BLaER1 treated with 17β-estradiol and CSF1 and Interleukin-3, amounts not matched to agents 10 nM and 100 nM (cell line): ENCODE data around the gene KCNK6.
A peak's percentile ranks its signal among the peaks of the same experiment; 100 is the strongest.
"Not testable (repeated sequence)": the region's sequence is repeated elsewhere in the genome, so short reads cannot be mapped to it uniquely, and the experiment has no call there.

ENCODE experiments used
- H3K27ac ChIP-seq, 11 experiments: shearing (Covaris generic); formaldehyde crosslinking; 2 replicates each; pipeline ENCODE4 v1.8.1; 2022
- H3K27me3 ChIP-seq, 11 experiments: shearing (Covaris generic); formaldehyde crosslinking; 2 replicates each; pipeline ENCODE4 v1.8.1; 2022
- H3K36me3 ChIP-seq, 11 experiments: shearing (Covaris generic); formaldehyde crosslinking; 2 replicates each; pipeline ENCODE4 v1.8.1; 2022
- H3K4me1 ChIP-seq, 10 experiments: shearing (Covaris generic); formaldehyde crosslinking; 2 replicates each; pipeline ENCODE4 v1.8.1; 2022
- H3K4me2 ChIP-seq, 11 experiments: shearing (Covaris generic); formaldehyde crosslinking; 2 replicates each; pipeline ENCODE4 v1.8.1; 2022
- H3K4me3 ChIP-seq, 10 experiments: shearing (Covaris generic); formaldehyde crosslinking; 2 replicates each; pipeline ENCODE4 v1.8.1; 2022
- H3K9ac ChIP-seq, 11 experiments: shearing (Covaris generic); formaldehyde crosslinking; 2 replicates each; pipeline ENCODE4 v1.8.1; 2022
- H3K9me3 ChIP-seq, 11 experiments: shearing (Covaris generic); formaldehyde crosslinking; replicated peaks in 1 of 11; 2 replicates each; pipeline ENCODE4 v1.8.1; 2022
- H4K20me1 ChIP-seq, 11 experiments: shearing (Covaris generic); formaldehyde crosslinking; 2 replicates each; pipeline ENCODE4 v1.8.1; 2022
- Cebpa-rat ChIP-seq, 11 experiments: shearing (Covaris generic); IDR thresholded peaks; 2 replicates each; pipeline ENCODE4 v1.8.1; 2022

Gene KCNK6

DNA sequence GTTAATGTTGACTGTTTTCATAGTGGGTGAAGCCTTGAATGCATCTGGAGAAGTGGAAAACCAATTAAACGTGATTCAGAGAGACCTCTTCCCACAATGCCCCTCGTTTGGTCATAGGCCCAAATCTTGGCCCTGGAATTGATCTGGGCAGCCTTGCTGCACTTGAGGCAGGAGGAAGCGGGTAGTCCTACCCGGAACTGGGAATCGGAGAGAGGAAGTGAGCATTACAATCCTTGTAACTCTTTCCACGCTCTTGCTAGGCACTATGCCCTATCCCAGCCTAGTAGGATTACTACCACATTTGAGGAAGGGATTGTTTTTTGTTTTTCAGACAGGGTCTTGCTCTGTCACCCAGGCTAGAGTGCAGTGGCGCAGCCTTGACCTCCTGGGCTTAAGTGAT is 3.6 kb downstream of the KCNK6 start:
- Histone ChIP-seq H3K36me3 (peaks cover 41 to 56% (median 50%) of the 10 kb centered on the region in 11 experiments), H3K4me2 (peak overlapping the region in 3 of 11 experiments; percentile 1 to 93 (median 21); a peak in 5 of 22 replicates), H4K20me1 (peaks cover 0 to 58% (median 8%) of the 10 kb centered on the region in 11 experiments; a peak in 10 of 22 replicates), H3K4me1 (peaks cover 33 to 48% (median 37%) of the 10 kb centered on the region in 10 experiments), H3K9ac (peak overlapping the region in 2 of 11 experiments; percentile 4 to 14; a peak in 1 of 22 replicates), H3K27me3 (no peaks in the 10 kb centered on the region), H3K4me3 (no peak overlapping the region), H3K9me3 (no peaks in the 10 kb centered on the region), H3K27ac (no peak overlapping the region)
- no peak for TF ChIP-seq Cebpa-rat (IDR thresholded peaks at IDR 0.05)

- peaks cover 21 to 36% (median 25%) of the 10 kb centered on the region in 10 experiments for H3K4me1 ChIP-seq
- H3K9ac ChIP-seq = no peak overlapping the region
- peaks cover 51 to 67% (median 61%) of the 10 kb centered on the region in 11 experiments for H3K36me3 ChIP-seq
- peaks cover 0 to 58% (median 8%) of the 10 kb centered on the region in 11 experiments; a peak in 10 of 22 replicates for H4K20me1 ChIP-seq
- H3K4me3 ChIP-seq = no peak overlapping the region
- H3K9me3 ChIP-seq = no peaks in the 10 kb centered on the region
- TF ChIP-seq Cebpa-rat (IDR thresholded peaks at IDR 0.05) = no peak
- H3K27ac ChIP-seq = no peak overlapping the region
- H3K4me2 ChIP-seq = no peak overlapping the region
- H3K27me3 ChIP-seq = no peaks in the 10 kb centered on the region
Measured at GRCh38 chr19:38324431-38324830, 4.8 kb downstream of the KCNK6 start.

GRCh38 chr19:38326591-38326990 is 6.9 kb downstream of the KCNK6 start:
- H3K36me3 ChIP-seq = peaks cover 65 to 89% (median 77%) of the 10 kb centered on the region in 11 experiments
- H3K27ac ChIP-seq = no peak overlapping the region
- H3K27me3 ChIP-seq = no peaks in the 10 kb centered on the region
- no peak overlapping the region for H3K4me2 ChIP-seq
- 0 out of 22 replicates have a peak overlapping the region, but pooled peaks of 1 of the 11 experiments have one; percentile 5 for H3K9ac ChIP-seq
- H3K4me1 ChIP-seq = peaks cover 4 to 24% (median 8%) of the 10 kb centered on the region in 10 experiments; a peak in 19 of 20 replicates
- no peak for TF ChIP-seq Cebpa-rat (IDR thresholded peaks at IDR 0.05)
- no peaks in the 10 kb centered on the region for H3K9me3 ChIP-seq
- no peak overlapping the region for H3K4me3 ChIP-seq
- H4K20me1 ChIP-seq = peaks cover 0 to 58% (median 8%) of the 10 kb centered on the region in 11 experiments; a peak in 10 of 22 replicates

DNA sequence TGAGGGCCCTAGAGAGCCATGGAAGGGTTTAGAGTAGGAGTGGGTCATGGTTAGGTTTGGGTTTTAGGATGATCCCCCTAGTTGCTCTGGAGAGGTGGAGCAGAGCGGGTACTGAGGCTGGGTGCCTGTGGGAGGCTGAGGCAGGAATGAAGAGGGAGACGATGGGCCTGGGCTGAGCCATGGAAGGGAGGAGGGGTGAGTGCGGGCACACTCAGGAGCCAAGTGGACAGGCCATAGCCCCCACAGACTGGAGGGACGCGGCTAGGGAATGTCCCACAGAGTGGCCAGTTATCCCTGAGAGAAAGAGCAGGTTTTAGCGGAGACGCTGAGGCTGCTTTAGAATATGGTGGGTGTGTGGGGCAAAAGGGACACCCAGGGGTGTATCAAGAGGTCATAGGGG is 10.0 kb downstream of the KCNK6 start:
- Histone ChIP-seq H4K20me1 (peaks cover 0 to 33% (median 0%) of the 10 kb centered on the region in 11 experiments; a peak in 4 of 22 replicates), H3K4me1 (no peaks in the 10 kb centered on the region), H3K4me3 (no peak overlapping the region), H3K9me3 (no peaks in the 10 kb centered on the region), H3K9ac (no peak overlapping the region), H3K36me3 (peaks cover 55 to 72% (median 66%) of the 10 kb centered on the region in 11 experiments), H3K27ac (no peak overlapping the region), H3K4me2 (no peak overlapping the region), H3K27me3 (no peaks in the 10 kb centered on the region)
- no peak for TF ChIP-seq Cebpa-rat (IDR thresholded peaks at IDR 0.05)

GRCh38 chr19:38331728-38332127 is 12.1 kb downstream of the KCNK6 start:
- H3K9me3 ChIP-seq = no peaks in the 10 kb centered on the region
- peaks cover 0 to 19% (median 0%) of the 10 kb centered on the region in 11 experiments; a peak in 2 of 22 replicates for H4K20me1 ChIP-seq
- no peak overlapping the region for H3K9ac ChIP-seq
- H3K4me2 ChIP-seq = no peak overlapping the region
- no peaks in the 10 kb centered on the region for H3K27me3 ChIP-seq
- peaks cover 35 to 52% (median 45%) of the 10 kb centered on the region in 11 experiments for H3K36me3 ChIP-seq
- TF ChIP-seq Cebpa-rat (IDR thresholded peaks at IDR 0.05) = no peak
- H3K4me1 ChIP-seq = peaks cover 0 to 7% (median 4%) of the 10 kb centered on the region in 10 experiments; a peak in 6 of 20 replicates
- no peak overlapping the region for H3K4me3 ChIP-seq
- H3K27ac ChIP-seq = no peak overlapping the region

DNA sequence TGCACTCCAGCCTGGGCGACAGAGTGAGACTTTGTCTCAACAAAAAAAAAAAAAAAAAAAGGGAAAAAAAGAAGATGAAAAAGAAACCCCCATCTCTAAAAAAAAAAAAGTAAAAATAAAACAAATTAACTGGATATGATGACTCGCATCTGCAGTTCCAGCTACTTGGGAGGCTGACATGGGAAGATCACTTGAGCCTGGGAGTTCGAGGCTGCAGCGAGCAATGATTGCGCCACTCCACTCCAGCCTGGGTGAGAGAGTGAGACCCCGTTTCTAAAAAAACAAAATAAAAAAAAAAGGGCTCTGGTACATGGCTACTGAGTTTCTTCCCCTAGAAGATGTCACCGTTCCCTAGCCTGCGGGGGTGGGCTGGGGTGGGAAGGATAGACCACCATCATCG is 13.6 kb downstream of the KCNK6 start:
- no peak for TF ChIP-seq Cebpa-rat (IDR thresholded peaks at IDR 0.05)
- no peak overlapping the region for H3K4me3 ChIP-seq
- peaks cover 0 to 17% (median 0%) of the 10 kb centered on the region in 11 experiments; a peak in 1 of 22 replicates for H4K20me1 ChIP-seq
- no peak overlapping the region for H3K4me2 ChIP-seq
- H3K27me3 ChIP-seq = no peaks in the 10 kb centered on the region
- peaks cover 20 to 37% (median 30%) of the 10 kb centered on the region in 11 experiments for H3K36me3 ChIP-seq
- no peak overlapping the region for H3K9ac ChIP-seq
- no peaks in the 10 kb centered on the region for H3K9me3 ChIP-seq
- no peak overlapping the region for H3K27ac ChIP-seq
- peaks cover 8 to 15% (median 13%) of the 10 kb centered on the region in 10 experiments; a peak in 19 of 20 replicates for H3K4me1 ChIP-seq

DNA sequence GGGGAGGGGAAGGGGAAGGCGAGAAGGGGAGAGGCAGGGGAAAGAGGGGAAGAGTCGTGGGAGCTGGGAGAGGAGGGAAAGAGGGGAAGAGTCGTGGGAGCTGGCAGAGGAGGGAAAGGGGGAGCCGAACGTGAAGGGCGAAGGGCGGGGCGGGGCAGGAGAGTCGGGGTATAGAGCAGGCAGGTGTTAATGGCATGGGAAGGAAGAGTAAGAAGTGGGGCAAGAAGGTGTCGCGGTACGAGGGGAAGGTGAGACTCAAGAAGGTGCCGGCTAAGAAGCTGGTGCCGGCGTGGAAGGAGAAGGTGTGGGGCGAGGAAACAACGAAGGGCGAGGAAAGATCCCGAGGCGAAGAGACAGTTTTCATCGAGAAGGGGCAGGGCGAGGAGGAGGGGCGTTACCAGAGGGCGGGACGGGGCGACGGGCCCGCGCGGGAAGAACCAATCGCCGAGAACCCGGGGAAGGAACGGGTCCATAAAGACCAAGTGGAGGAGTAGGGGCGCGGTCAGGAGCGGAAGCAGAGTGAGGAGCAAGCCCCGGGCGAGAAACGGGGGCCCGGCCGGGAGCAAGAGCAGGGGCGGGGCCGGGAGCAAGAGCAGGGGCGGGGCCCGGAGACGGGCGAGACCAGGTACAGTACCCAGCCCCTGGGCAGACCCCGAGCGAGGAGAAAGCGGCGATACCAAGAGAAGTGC is 16.4 kb downstream of the KCNK6 start:
- peaks cover 0 to under 1% (median 0%) of the 10 kb centered on the region in 11 experiments; a peak in 1 of 22 replicates for H4K20me1 ChIP-seq
- no peaks in the 10 kb centered on the region for H3K9me3 ChIP-seq
- H3K9ac ChIP-seq = peak overlapping the region; percentile 55 to 77 (median 74)
- H3K27me3 ChIP-seq = no peaks in the 10 kb centered on the region
- H3K27ac ChIP-seq = peak overlapping the region; percentile 49 to 79 (median 71); a peak in 20 of 22 replicates
- no peak for TF ChIP-seq Cebpa-rat (IDR thresholded peaks at IDR 0.05)
- H3K36me3 ChIP-seq = peaks cover 0 to 8% (median 5%) of the 10 kb centered on the region in 11 experiments; a peak in 12 of 22 replicates
- peaks cover 8 to 15% (median 13%) of the 10 kb centered on the region in 10 experiments; a peak in 19 of 20 replicates for H3K4me1 ChIP-seq
- H3K4me3 ChIP-seq = peak overlapping the region; percentile 67 to 83 (median 75)
- H3K4me2 ChIP-seq = peak overlapping the region; percentile 84 to 98 (median 92)

- peaks cover 0 to 1% (median 0%) of the 10 kb centered on the region in 11 experiments; a peak in 3 of 22 replicates for H3K36me3 ChIP-seq
- H3K9me3 ChIP-seq = no peaks in the 10 kb centered on the region
- H4K20me1 ChIP-seq = no peaks in the 10 kb centered on the region; a peak in 1 of 22 replicates
- no peak for TF ChIP-seq Cebpa-rat (IDR thresholded peaks at IDR 0.05)
- H3K9ac ChIP-seq = peak overlapping the region; percentile 55 to 77 (median 74)
- H3K27ac ChIP-seq = peak overlapping the region; percentile 49 to 79 (median 66); a peak in 20 of 22 replicates
- peak overlapping the region; percentile 67 to 83 (median 75) for H3K4me3 ChIP-seq
- H3K4me2 ChIP-seq = peak overlapping the region; percentile 84 to 98 (median 92)
- H3K27me3 ChIP-seq = no peaks in the 10 kb centered on the region
- H3K4me1 ChIP-seq = peaks cover 8 to 15% (median 13%) of the 10 kb centered on the region in 10 experiments; a peak in 19 of 20 replicates
Measured at GRCh38 chr19:38336638-38337359, 17.2 kb downstream of the KCNK6 start.

DNA sequence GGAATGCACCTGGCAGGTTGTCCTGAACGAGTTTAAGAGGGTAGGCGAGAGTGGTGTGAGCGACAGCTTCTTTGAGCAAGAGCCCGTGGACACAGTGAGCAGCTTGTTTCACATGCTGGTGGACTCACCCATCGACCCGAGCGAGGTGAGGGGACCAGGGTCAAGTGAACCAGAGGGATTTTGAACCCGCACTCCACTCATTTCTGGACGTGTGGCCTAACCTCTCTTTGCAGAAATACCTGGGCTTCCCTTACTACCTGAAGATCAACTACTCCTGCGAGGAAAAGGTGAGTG is 17.7 kb downstream of the KCNK6 start:
- Histone ChIP-seq H3K4me2 (peak overlapping the region; percentile 84 to 98 (median 92)), H3K4me1 (peaks cover 8 to 15% (median 13%) of the 10 kb centered on the region in 10 experiments; a peak in 19 of 20 replicates), H3K4me3 (peak overlapping the region; percentile 67 to 83 (median 75)), H3K27me3 (no peaks in the 10 kb centered on the region), H4K20me1 (no peaks in the 10 kb centered on the region; a peak in 1 of 22 replicates), H3K36me3 (no peaks in the 10 kb centered on the region), H3K9ac (peak overlapping the region in 7 of 11 experiments; percentile 26 to 75 (median 52); a peak in 10 of 22 replicates), H3K9me3 (no peaks in the 10 kb centered on the region), H3K27ac (no peak overlapping the region)
- TF ChIP-seq Cebpa-rat (IDR thresholded peaks at IDR 0.05) = no peak

DNA sequence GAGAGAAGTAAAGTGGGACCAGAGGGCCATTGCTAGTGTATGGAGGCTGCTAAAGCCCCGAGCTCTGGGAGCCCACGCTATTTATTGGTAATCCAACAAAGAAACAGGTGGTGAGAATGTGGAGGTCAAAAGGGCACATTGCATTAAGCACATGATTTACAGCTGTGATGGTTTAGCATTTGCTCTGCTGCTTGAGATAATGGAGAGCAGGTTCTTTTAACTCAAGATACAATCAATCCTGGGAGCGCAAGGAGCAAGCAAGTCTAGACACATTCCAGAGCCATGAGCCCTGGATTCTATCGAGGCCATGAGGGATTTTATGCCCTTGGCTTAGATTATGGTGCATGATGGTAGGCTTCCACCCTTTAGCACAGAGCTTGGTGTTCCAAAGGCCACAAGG is 19.4 kb downstream of the KCNK6 start:
- H3K4me2 ChIP-seq, H3K9me3 ChIP-seq, H3K27ac ChIP-seq, H3K36me3 ChIP-seq, H3K4me3 ChIP-seq, H4K20me1 ChIP-seq, H3K9ac ChIP-seq, H3K27me3 ChIP-seq: not testable (repeated sequence)
- peaks cover 8 to 15% (median 13%) of the 10 kb centered on the region in 10 experiments; a peak in 19 of 20 replicates for H3K4me1 ChIP-seq
